Large intestine (tissue), 3 donors: ENCODE measurements around the gene CCDC88C. TPM values are rescaled to one million over a fixed set of nuclear protein-coding genes. Genes with fewer than 3 reads are reported as not detected.

Experiments used
- DNase-seq, 2 donors: peaks; one replicate each; pipeline versions ENCODE4 v3.0.0 to v3.0.0-alpha.2; 2013
- H3K27ac ChIP-seq: one replicate; pipeline ENCODE4 v1.5.1; 2013; ENCODE audit warnings: low read length
- H3K27me3 ChIP-seq: 2 replicates; pipeline ENCODE4 v1.6.1; 2013; ENCODE audit warnings: low read length; ENCODE audit not compliant: control insufficient read depth, insufficient read depth
- H3K36me3 ChIP-seq: 2 replicates; pipeline ENCODE4 v1.6.1; 2013; ENCODE audit warnings: low read length; ENCODE audit not compliant: control insufficient read depth, insufficient read depth
- H3K4me1 ChIP-seq: one replicate; pipeline ENCODE4 v1.6.1; 2013; ENCODE audit warnings: low read length; ENCODE audit not compliant: control insufficient read depth, insufficient read depth
- H3K4me3 ChIP-seq: one replicate; pipeline ENCODE4 v1.5.1; 2013; ENCODE audit warnings: low read length
- H3K9me3 ChIP-seq: one replicate; pipeline ENCODE4 v1.6.1; 2013; ENCODE audit warnings: mild to moderate bottlenecking, low read depth, low read length, moderate library complexity; ENCODE audit not compliant: control insufficient read depth
- WGBS: methylation state at CpG from one replicate; pipeline ENCODE4 v1.1.5; 2013; ENCODE audit warnings: low lambda C conversion rate; ENCODE audit not compliant: insufficient coverage; 5-methylcytosine and 5-hydroxymethylcytosine counted together
- polyA plus RNA-seq: library from polyadenylated mRNA; unstranded; fragments of 120-200 nt; gene quantifications from one replicate; pipeline ENCODE4 v1.2.1, GENCODE V29; 2013

Gene CCDC88C
- polyA plus RNA-seq, 1 donor = 28.0 TPM

DNA sequence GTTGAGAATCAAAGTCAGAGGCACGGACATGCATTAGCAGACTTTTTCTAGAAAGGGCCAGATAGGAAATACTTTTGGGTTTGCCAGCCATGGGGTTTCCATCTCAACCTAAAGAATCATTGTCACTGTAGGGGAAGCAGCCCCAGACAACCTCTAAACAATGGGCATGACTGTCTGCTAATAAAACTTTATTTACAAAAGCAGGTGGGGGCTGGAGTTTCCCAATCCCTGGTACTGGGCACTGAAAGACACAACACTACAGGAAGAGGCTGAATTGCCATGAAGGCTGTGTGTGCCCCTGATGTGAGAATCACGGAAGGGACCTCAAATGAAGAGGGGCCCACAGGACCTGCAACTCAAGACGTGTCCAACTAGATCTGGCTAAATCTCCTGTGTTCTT is 111.1 kb downstream of the CCDC88C start:
- peaks cover 70% of the 10 kb centered on the region for H3K36me3 ChIP-seq
- H3K27ac ChIP-seq = no peak overlapping the region
- no peaks in the 10 kb centered on the region for H3K4me1 ChIP-seq
- H3K9me3 ChIP-seq = no peaks in the 10 kb centered on the region
- WGBS = no CpG with 5 or more reads among the region's 3 CpGs
- H3K27me3 ChIP-seq = no peaks in the 10 kb centered on the region
- no peak overlapping the region for H3K4me3 ChIP-seq
- no peak for DNase-seq

DNA sequence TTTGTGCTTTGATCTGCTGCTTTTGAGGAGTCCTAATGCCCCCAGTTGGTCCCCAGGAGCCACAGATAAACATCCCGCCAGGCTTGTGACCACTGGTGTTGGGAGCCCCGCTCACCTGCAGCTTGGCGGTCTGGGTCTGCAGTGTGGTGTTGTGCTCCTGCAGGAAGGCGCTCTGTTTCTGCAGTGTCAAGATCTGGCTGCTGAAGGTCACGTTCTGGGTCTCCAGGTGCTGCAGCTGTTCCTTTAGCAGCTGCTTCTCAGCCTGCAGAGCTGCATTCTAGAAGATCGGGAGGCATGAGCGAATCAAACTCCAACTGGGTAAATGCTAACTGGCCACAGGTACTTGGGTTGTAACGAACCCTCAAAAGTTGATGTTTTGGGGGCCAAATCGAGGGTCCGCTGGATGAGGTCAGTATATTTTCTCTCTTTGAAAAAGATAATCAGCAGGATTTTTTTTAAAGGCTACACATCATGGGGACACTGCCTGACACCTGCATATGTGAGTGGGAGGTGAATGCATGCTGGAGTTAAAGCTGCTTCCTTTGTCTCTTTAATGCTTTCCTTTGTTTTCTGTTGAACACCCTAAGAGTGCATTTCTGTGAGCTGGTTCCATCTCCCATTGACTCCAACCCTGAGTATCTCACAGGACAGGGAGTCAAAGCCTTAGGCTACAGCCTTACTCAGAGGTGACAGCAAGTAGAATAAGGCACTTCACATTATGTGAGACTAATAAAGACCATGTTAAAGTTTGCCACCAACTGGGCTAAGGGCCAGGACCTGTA is 111.8 kb downstream of the CCDC88C start:
- peaks cover 63% of the 10 kb centered on the region for H3K36me3 ChIP-seq
- no peaks in the 10 kb centered on the region for H3K9me3 ChIP-seq
- H3K27me3 ChIP-seq = no peaks in the 10 kb centered on the region
- no peak overlapping the region for H3K27ac ChIP-seq
- H3K4me1 ChIP-seq = no peaks in the 10 kb centered on the region
- DNase-seq = no peak
- no CpG with 5 or more reads among the region's 10 CpGs for WGBS
- no peak overlapping the region for H3K4me3 ChIP-seq

DNA sequence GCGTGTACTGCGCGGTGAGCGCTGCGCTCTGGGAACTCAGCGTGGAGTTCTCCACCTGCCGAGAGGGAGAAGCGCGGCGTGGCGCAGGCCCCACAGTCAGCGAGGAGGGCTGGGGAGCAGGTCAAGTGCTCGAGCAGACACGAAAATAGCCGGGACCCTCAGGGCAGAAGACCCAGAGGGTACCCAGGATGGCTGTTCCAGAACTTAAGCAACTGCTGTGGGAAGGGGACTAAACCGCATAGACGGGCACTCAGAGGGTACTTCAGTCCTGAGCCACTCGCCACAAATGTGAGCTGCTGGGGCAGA is 113.7 kb downstream of the CCDC88C start:
- H3K27ac ChIP-seq = no peak overlapping the region
- WGBS = no CpG with 5 or more reads among the region's 18 CpGs
- H3K27me3 ChIP-seq = no peaks in the 10 kb centered on the region
- peaks cover 3% of the 10 kb centered on the region for H3K4me1 ChIP-seq
- no peak for DNase-seq
- H3K9me3 ChIP-seq = no peaks in the 10 kb centered on the region
- H3K4me3 ChIP-seq = no peak overlapping the region
- peaks cover 62% of the 10 kb centered on the region for H3K36me3 ChIP-seq

DNA sequence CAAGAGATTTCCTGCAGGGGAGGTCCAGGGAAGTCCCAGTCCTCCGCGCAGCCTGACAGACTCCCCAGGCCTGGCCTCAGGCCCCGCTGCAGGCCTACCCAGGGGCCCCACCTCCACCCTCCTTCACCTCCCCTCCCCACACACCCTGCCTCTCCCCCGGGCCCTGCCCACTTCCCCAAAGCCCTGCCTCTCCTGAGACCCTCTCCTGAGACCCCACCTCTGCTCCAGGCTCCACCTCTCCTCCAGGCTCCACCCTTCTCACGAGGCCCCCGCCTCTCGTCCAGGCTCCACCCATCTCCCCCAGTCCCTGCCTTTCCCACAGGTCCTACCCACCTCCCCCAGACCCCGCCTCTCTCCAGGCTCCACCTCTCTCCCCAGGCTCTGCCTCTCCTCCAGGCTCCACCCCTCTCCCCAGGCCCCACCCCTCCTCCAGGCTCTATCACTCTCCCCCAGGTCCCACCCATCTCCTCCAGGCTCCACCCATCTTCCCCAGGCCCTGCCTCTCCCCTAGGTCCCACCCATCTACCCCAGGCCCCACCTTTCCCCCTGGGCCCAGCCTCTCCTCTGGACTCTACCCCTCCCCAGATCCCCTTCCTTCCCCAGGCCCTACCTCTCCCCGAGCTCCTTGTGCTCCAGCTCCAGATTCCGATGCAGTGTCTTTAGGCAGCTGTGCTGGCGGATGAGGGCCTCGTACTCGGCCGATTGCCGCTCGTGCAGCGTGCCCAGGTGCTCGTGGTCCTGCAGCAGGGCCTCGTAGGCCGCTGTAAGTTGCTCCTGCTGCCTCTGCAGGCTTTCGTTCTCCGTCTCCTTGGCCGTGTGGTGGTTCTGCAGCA is 114.3 kb downstream of the CCDC88C start:
- H3K27me3 ChIP-seq = no peaks in the 10 kb centered on the region
- H3K27ac ChIP-seq = no peak overlapping the region
- peak in 1 of 2 donors; percentile 22 for DNase-seq
- no peak overlapping the region for H3K4me3 ChIP-seq
- WGBS = no CpG with 5 or more reads among the region's 23 CpGs
- H3K4me1 ChIP-seq = peaks cover 3% of the 10 kb centered on the region
- H3K9me3 ChIP-seq = no peaks in the 10 kb centered on the region
- peaks cover 58% of the 10 kb centered on the region for H3K36me3 ChIP-seq

DNA sequence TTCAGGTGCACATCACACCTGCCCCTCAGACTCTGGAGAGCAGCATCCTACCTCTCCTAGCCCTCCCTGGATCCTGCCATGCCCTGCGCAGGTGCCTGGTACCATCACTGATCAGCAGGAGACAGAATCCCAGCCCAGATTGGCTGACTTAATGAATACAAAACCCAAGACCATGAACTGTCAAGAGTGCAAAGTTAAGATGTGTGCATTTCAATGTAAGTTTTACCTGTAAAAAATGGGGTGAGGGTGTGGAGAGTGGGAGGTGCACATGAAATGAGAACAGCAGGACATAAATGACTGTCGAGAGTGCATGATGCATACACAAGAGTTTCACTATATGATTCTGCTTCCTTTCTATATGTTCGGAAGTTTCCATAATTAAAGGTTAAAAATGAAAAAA is 115.2 kb downstream of the CCDC88C start:
- Histone ChIP-seq H3K36me3 (peaks cover 52% of the 10 kb centered on the region), H3K27ac (no peak overlapping the region), H3K4me1 (peaks cover 3% of the 10 kb centered on the region), H3K4me3 (no peak overlapping the region), H3K27me3 (no peaks in the 10 kb centered on the region), H3K9me3 (no peaks in the 10 kb centered on the region)
- no peak for DNase-seq
- WGBS = no CpG with 5 or more reads among the region's 3 CpGs

DNA sequence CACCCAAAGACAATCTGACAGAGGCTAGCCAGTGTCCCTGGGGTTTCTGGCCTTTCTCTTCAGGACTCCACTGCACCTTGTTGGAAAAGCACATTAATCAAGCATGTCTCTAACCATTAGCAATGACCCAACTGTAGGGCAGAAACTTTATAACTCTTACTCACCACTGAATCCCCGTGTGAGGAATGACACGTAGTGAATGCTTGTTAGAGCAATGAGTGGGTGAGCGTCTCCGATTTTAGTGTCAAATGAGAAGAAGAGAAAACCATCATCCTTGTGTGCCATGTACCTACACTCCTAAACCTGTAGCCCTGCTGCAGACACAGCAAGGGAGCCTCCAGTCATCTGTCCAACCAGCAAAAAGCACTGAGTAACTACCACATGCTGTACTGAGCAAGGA is 116.7 kb downstream of the CCDC88C start:
- Histone ChIP-seq H3K9me3 (no peaks in the 10 kb centered on the region), H3K4me1 (peaks cover 3% of the 10 kb centered on the region), H3K36me3 (peaks cover 55% of the 10 kb centered on the region), H3K27ac (no peak overlapping the region), H3K27me3 (no peaks in the 10 kb centered on the region), H3K4me3 (no peak overlapping the region)
- no peak for DNase-seq
- WGBS = no CpG with 5 or more reads among the region's 4 CpGs

DNA sequence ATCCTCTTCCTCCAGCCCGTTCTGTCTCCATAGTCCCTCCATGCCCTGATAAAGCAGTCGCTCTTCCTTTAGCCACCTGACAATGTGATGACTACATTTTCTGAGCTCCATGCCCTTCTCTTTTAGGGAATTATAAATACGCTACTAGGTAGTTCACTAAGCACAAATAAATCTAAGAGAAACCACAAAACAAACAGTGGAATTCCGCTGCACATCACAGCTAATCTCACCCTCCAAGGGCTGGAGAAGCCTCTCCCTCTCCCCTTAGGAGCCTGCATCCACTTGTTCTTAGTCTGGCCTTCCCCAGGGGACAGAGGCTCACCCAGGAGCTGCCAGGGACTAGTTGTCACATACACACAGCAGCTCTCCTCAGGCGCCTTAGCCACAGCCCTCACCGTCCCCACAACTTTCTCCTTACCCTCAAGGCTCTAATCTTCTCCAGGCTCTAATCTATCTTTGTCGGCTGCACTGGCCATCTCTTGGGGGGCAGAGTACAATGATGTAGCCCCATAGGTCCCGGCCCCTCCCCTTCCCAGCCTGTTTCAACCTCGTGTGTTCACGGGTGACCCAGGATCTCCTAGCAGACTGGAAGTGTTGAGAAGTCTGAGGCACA is 117.2 kb downstream of the CCDC88C start:
- no CpG with 5 or more reads among the region's 10 CpGs for WGBS
- Histone ChIP-seq H3K4me1 (peaks cover 3% of the 10 kb centered on the region), H3K27me3 (no peaks in the 10 kb centered on the region), H3K9me3 (no peaks in the 10 kb centered on the region), H3K4me3 (no peak overlapping the region), H3K36me3 (peaks cover 55% of the 10 kb centered on the region), H3K27ac (no peak overlapping the region)
- peak; percentile 48 to 79 for DNase-seq

DNA sequence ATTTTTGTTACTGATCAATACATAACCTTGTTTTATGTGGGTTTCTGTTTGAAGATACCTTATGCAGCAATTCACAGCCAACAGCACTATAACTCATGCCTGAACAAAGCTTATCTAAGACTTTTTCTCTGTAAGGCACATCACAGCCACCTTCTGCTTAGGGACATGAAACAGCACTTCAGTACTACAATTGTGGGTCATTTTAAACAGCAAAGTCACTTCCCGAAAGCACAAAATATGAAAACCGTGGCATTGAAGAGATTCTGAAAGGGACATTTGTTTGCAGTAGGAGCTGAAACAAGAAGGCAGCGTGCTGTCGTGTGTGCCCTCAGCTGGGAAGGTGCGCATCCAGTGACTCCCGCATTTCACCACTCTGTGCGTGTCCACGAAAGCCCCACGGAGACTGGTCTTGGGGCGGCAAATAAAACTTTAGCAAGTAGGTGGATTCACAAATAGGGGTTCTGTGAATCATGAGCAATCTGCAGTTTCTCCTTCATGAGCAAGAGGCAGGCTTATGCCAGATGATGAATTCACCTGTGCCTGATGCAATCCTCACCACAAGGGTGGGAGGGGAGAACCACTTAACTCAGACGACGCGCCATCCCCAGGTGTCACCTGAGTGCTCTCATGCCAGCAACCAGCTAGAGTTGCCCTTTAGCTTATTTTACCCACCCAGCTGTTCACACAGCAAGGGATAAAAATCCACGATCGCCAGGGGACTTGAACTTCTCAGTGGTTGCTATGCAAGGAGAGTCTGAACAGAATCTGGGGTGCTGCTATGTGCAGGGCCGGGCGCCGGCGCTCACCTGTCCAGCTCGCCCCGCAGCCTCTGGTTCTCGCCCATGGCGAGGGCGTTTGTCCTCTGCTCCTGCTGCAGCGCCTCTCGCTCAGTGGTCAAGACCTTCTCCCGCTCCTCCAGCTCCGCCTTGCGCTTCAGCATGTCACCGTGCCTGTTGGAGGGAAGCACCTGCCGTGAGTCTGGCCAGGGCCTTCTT is 118.2 kb downstream of the CCDC88C start:
- peaks cover 58% of the 10 kb centered on the region for H3K36me3 ChIP-seq
- WGBS = no CpG with 5 or more reads among the region's 31 CpGs
- no peak for DNase-seq

DNA sequence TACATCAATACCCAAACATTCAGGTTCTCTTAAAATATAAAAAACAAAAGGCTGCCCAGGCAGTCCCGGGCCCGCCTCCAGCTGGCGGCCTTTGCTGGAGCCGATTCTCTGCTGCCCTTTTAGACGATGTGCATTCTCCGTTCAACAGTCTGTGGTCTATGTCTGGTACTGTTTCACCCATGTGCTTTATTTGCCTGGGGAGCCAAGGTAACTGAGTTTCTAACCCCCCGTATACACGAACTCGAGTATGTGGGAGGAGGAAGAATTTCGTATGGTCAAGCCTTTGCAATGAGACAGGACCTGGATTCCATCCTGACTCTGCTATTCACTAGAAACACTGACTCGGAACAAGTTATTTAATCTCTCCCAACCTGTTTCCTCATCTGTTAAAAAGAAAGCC is 119.0 kb downstream of the CCDC88C start:
- DNase-seq = no peak
- Histone ChIP-seq H3K4me3 (no peak overlapping the region), H3K9me3 (no peaks in the 10 kb centered on the region), H3K27me3 (no peaks in the 10 kb centered on the region), H3K4me1 (peaks cover 3% of the 10 kb centered on the region), H3K27ac (no peak overlapping the region), H3K36me3 (peaks cover 58% of the 10 kb centered on the region)
- no CpG with 5 or more reads among the region's 11 CpGs for WGBS

More for the DNA sequence above, 118.2 kb downstream of the CCDC88C start:
- Histone ChIP-seq H3K27ac (no peak overlapping the region), H3K27me3 (no peaks in the 10 kb centered on the region), H3K4me1 (peaks cover 3% of the 10 kb centered on the region), H3K9me3 (no peaks in the 10 kb centered on the region), H3K4me3 (no peak overlapping the region)
